Lung (tissue), 12 donors: ENCODE measurements around the gene ADGRA1. TPM values are rescaled to one million over a fixed set of nuclear protein-coding genes. Genes with fewer than 3 reads are reported as not detected.

Source experiments
- ATAC-seq: fragments of 200-7000 bp; cut with Tn5 transposase; one replicate; pipeline ENCODE4 v1.9.1; 2020; ENCODE audit warnings: moderate number of reproducible peaks; ENCODE audit not compliant: insufficient read depth, low FRiP score
- DNase-seq, 3 donors: peaks; one replicate each; pipeline ENCODE4 v3.0.0-alpha.2; 2013 to 2017
- H3K27ac ChIP-seq, 2 donors: one replicate each; pipeline ENCODE4 v1.5.1; 2013; ENCODE audit warnings: mild to moderate bottlenecking in 2 of 2, moderate library complexity in 2 of 2, control low read depth in 1 of 2, inconsistent platforms in 1 of 2, low read depth in 1 of 2, low read length in 1 of 2
- H3K27me3 ChIP-seq, 3 donors: one replicate each; pipeline ENCODE4 v1.5.1; 2013; ENCODE audit warnings: low read length in 2 of 3; ENCODE audit not compliant: control insufficient read depth in 3 of 3, insufficient read depth in 3 of 3
- H3K36me3 ChIP-seq, 4 donors: one replicate each; pipeline ENCODE4 v1.5.1; 2013; ENCODE audit warnings: low read length in 4 of 4, mild to moderate bottlenecking in 1 of 4, moderate library complexity in 1 of 4; ENCODE audit not compliant: control insufficient read depth in 4 of 4, insufficient read depth in 4 of 4
- H3K4me1 ChIP-seq, 5 donors: one replicate each; pipeline ENCODE4 v1.5.1; 2013; ENCODE audit warnings: low read length in 5 of 5, mild to moderate bottlenecking in 2 of 5, moderate library complexity in 1 of 5; ENCODE audit not compliant: control insufficient read depth in 5 of 5, insufficient read depth in 5 of 5
- H3K4me3 ChIP-seq: one replicate; pipeline ENCODE4 v1.5.1; 2013; ENCODE audit warnings: mild to moderate bottlenecking, control low read depth, moderate library complexity
- H3K9ac ChIP-seq, 2 donors: one replicate each; pipeline ENCODE4 v1.5.1; 2013; ENCODE audit warnings: low read length in 2 of 2, control low read depth in 1 of 2; ENCODE audit not compliant: insufficient read depth in 1 of 2
- H3K9me3 ChIP-seq, 4 donors: one replicate each; pipeline ENCODE4 v1.5.1; 2013; ENCODE audit warnings: low read length in 3 of 4, mild to moderate bottlenecking in 1 of 4, moderate library complexity in 1 of 4; ENCODE audit not compliant: control insufficient read depth in 4 of 4, insufficient read depth in 3 of 4
- CTCF ChIP-seq: IDR thresholded peaks from 2 replicates; pipeline ENCODE4 v1.5.1; 2012; ENCODE audit warnings: mild to moderate bottlenecking; ENCODE audit errors: control extremely low read depth, extremely low read depth
- WGBS, 2 donors: extraction: QIAGEN DNeasy Blood & Tissue Kit; methylation state at CpG; one replicate each; pipeline ENCODE4 v1.1.7; 2013; 5-methylcytosine and 5-hydroxymethylcytosine counted together
- polyA plus RNA-seq, 2 donors: library from polyadenylated mRNA; stranded (reverse); fragments of 200-250 nt; gene quantifications; one replicate each; pipeline ENCODE4 v1.2.1, GENCODE V29; 2013
- total RNA-seq, 2 donors: library from RNA; depleted of rRNA in 1 of 2; stranded (reverse); fragments of >200 nt in 1 of 2; gene quantifications; one replicate each; pipeline ENCODE4 v1.2.1, GENCODE V29; 2014 to 2021
- donor health status: control.
- donor health status: control.
- donor health status: Bipolar disorder and iron deficiency.
- donor health status: healthy.
- donor health status: DM: yes; HTN: yes; CAD: no.

Gene ADGRA1
- total and polyA plus RNA-seq, 4 donors, result 0.05 to 1.3 (median 0.20) TPM

- no peak overlapping the region for H3K9ac ChIP-seq
- H3K4me3 ChIP-seq, result no peak overlapping the region
- ATAC-seq, result no peak
- H3K27me3 ChIP-seq, result peaks cover 0 to 13% (median 3%) of the 10 kb centered on the region in 3 donors
- WGBS, 2 donors, result 84 to 98% methylated on average over 4 of the region's 4 CpGs
- H3K27ac ChIP-seq, result no peak overlapping the region
- no peak for DNase-seq
- TF ChIP-seq CTCF, result no peak
- H3K36me3 ChIP-seq, result no peaks in the 10 kb centered on the region
- H3K4me1 ChIP-seq, result peaks cover 0 to 7% (median 0%) of the 10 kb centered on the region in 5 donors
- H3K9me3 ChIP-seq, result peaks cover 0 to 2% (median 0%) of the 10 kb centered on the region in 4 donors
Measured at GRCh38 chr10:133154411-133154810, 66.7 kb downstream of the ADGRA1 start.

- Histone ChIP-seq H3K9me3 (peaks cover 0 to 2% (median 0%) of the 10 kb centered on the region in 4 donors), H3K27me3 (peaks cover 0 to 12% (median 3%) of the 10 kb centered on the region in 3 donors), H3K36me3 (no peaks in the 10 kb centered on the region), H3K4me3 (no peak overlapping the region), H3K4me1 (peaks cover 0 to 8% (median 0%) of the 10 kb centered on the region in 5 donors), H3K27ac (no peak overlapping the region), H3K9ac (no peak overlapping the region)
- DNase-seq (no peak), ATAC-seq (no peak)
- no peak for TF ChIP-seq CTCF
- 89 to 94% methylated on average over 29 to 30 of the region's 30 CpGs for WGBS, 2 donors
Measured at GRCh38 chr10:133154996-133155778, 67.5 kb downstream of the ADGRA1 start.

- Histone ChIP-seq H3K36me3 (no peaks in the 10 kb centered on the region), H3K27me3 (peaks cover 0 to 5% (median 5%) of the 10 kb centered on the region in 3 donors), H3K9me3 (peaks cover 0 to 2% (median 0%) of the 10 kb centered on the region in 4 donors), H3K27ac (no peak overlapping the region), H3K9ac (no peak overlapping the region), H3K4me3 (no peak overlapping the region), H3K4me1 (peaks cover 0 to 21% (median 0%) of the 10 kb centered on the region in 5 donors)
- 78 to 80% methylated on average over 24 of the region's 24 CpGs for WGBS, 2 donors
- DNase-seq, result no peak
- no peak for ATAC-seq
- no peak for TF ChIP-seq CTCF
Measured at GRCh38 chr10:133156674-133157579, 69.2 kb downstream of the ADGRA1 start.
